ENCODE measurements around the gene KEL.

DNA sequence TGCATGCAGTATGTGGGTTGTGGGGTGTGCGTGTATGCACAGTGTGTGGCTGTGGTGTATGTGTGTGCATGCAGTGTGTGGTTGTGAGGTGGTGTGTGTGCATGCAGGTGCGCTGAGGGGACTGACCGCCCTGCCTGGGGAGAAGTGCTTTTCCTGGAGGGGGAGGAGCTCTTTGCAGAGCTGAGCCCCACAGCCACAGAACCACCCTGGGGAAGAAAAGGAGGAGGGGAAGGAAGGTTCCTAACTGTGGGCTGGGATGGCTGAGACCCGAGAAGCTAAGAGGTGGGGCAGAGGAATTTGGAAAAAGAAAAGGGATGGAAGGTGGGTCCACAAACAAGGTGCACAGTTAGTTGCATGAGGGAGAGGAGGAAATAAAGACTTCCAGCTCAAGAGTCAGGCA lies 28.5 kb downstream of the KEL start, which contains the start of gene TRPV5:
- TF ChIP-seq, protein P1, sequence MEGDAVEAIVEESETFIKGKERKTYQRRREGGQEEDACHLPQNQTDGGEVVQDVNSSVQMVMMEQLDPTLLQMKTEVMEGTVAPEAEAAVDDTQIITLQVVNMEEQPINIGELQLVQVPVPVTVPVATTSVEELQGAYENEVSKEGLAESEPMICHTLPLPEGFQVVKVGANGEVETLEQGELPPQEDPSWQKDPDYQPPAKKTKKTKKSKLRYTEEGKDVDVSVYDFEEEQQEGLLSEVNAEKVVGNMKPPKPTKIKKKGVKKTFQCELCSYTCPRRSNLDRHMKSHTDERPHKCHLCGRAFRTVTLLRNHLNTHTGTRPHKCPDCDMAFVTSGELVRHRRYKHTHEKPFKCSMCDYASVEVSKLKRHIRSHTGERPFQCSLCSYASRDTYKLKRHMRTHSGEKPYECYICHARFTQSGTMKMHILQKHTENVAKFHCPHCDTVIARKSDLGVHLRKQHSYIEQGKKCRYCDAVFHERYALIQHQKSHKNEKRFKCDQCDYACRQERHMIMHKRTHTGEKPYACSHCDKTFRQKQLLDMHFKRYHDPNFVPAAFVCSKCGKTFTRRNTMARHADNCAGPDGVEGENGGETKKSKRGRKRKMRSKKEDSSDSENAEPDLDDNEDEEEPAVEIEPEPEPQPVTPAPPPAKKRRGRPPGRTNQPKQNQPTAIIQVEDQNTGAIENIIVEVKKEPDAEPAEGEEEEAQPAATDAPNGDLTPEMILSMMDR (IDR thresholded peaks at IDR 0.05), result no peak
- TF ChIP-seq POLR2A (IDR thresholded peaks at IDR 0.05), result no peak
